HepG2 (cell line): ENCODE data around the gene CCDC142. TPM values are rescaled to one million over a fixed set of nuclear protein-coding genes. Genes with fewer than 3 reads are reported as not detected.

Experiments
- ATF3 ChIP-seq: sonication (generic); formaldehyde crosslinking; IDR thresholded peaks from 2 replicates; pipeline ENCODE4 v1.4.0; 2020; ENCODE audit warnings: missing genetic modification reagents
- CAMTA2 ChIP-seq: sonication (generic); formaldehyde crosslinking; IDR thresholded peaks from 2 replicates; pipeline ENCODE4 v1.4.0; 2020; ENCODE audit warnings: mild to moderate bottlenecking, missing genetic modification reagents, borderline replicate concordance
- EED ChIP-seq: sonication (generic); formaldehyde crosslinking; IDR thresholded peaks from 2 replicates; pipeline ENCODE4 v1.5.0; 2020; ENCODE audit warnings: mild to moderate bottlenecking, missing genetic modification reagents
- EP300 ChIP-seq, 3 experiments: sonication (generic) in 1 of 3; formaldehyde crosslinking in 1 of 3; IDR thresholded peaks; 2 replicates each; pipeline versions ENCODE4 v1.5.1 to v1.6.1; 2011 to 2020; ENCODE audit warnings: low read depth in 2 of 3, low read length in 2 of 3, borderline replicate concordance in 1 of 3, improper control_type of control experiment in 1 of 3, mild to moderate bottlenecking in 1 of 3, missing genetic modification reagents in 1 of 3, moderate library complexity in 1 of 3
- FOXA3 ChIP-seq: IDR thresholded peaks from 2 replicates; pipeline ENCODE4 v1.6.1; 2016; ENCODE audit warnings: missing genetic modification reagents, missing compliant biosample characterization
- GZF1 ChIP-seq: sonication (generic); formaldehyde crosslinking; IDR thresholded peaks from 2 replicates; pipeline ENCODE4 v1.5.1; 2020; ENCODE audit warnings: mild to moderate bottlenecking, missing genetic modification reagents
- HMG20B ChIP-seq: conservative IDR thresholded peaks from 2 replicates; pipeline ENCODE4 v1.6.1; 2016; ENCODE audit warnings: missing genetic modification reagents, missing compliant biosample characterization
- MLLT10 ChIP-seq: sonication (generic); formaldehyde crosslinking; IDR thresholded peaks from 2 replicates; pipeline ENCODE4 v1.4.0; 2020; ENCODE audit warnings: missing genetic modification reagents
- MYC ChIP-seq: sonication (generic); formaldehyde crosslinking; IDR thresholded peaks from 2 replicates; pipeline ENCODE4 v1.9.0; 2021; ENCODE audit warnings: missing genetic modification reagents, borderline replicate concordance
- MZF1 ChIP-seq: sonication (generic); formaldehyde crosslinking; IDR thresholded peaks from 2 replicates; pipeline ENCODE4 v1.8.1; 2023; ENCODE audit warnings: mild to moderate bottlenecking, missing genetic modification reagents, borderline replicate concordance
- PLSCR1 ChIP-seq: sonication (generic); formaldehyde crosslinking; IDR thresholded peaks from 2 replicates; pipeline ENCODE4 v1.5.0; 2020; ENCODE audit warnings: missing genetic modification reagents, mild to moderate bottlenecking, borderline replicate concordance
- POLR2A ChIP-seq, 2 experiments: IDR thresholded peaks; 2 replicates each; pipeline ENCODE4 v1.6.1; 2011; ENCODE audit warnings: low read depth in 2 of 2, low read length in 2 of 2, mild to moderate bottlenecking in 1 of 2, moderate library complexity in 1 of 2; ENCODE audit not compliant: insufficient read depth in 1 of 2
- PRDM4 ChIP-seq: sonication (generic); formaldehyde crosslinking; IDR thresholded peaks from 2 replicates; pipeline ENCODE4 v1.9.0; 2021; ENCODE audit warnings: missing genetic modification reagents, borderline replicate concordance
- RARA ChIP-seq: IDR thresholded peaks from 2 replicates; pipeline ENCODE4 v1.6.1; 2016; ENCODE audit warnings: missing genetic modification reagents, missing compliant biosample characterization
- SMYD3 ChIP-seq: sonication (generic); formaldehyde crosslinking; IDR thresholded peaks from 2 replicates; pipeline ENCODE4 v1.8.1; 2023; ENCODE audit warnings: mild to moderate bottlenecking, missing genetic modification reagents
- TERF1 ChIP-seq: sonication (generic); formaldehyde crosslinking; IDR thresholded peaks from 2 replicates; pipeline ENCODE4 v1.8.0; 2022; ENCODE audit warnings: mild to moderate bottlenecking, missing genetic modification reagents, moderate library complexity
- USF2 ChIP-seq, 2 experiments: sonication (generic) in 1 of 2; formaldehyde crosslinking in 1 of 2; IDR thresholded peaks; 2 replicates each; pipeline versions ENCODE4 v1.5.1 to v1.6.1; 2011 to 2020; ENCODE audit warnings: borderline replicate concordance in 1 of 2, low read depth in 1 of 2, low read length in 1 of 2, mild to moderate bottlenecking in 1 of 2, missing genetic modification reagents in 1 of 2, moderate library complexity in 1 of 2
- XBP1 ChIP-seq: sonication (generic); formaldehyde crosslinking; IDR thresholded peaks from 2 replicates; pipeline ENCODE4 v1.5.0; 2020; ENCODE audit warnings: missing genetic modification reagents
- YEATS2 ChIP-seq: sonication (generic); formaldehyde crosslinking; IDR thresholded peaks from 2 replicates; pipeline ENCODE4 v1.4.0; 2020; ENCODE audit warnings: missing genetic modification reagents, borderline replicate concordance
- ZNF317 ChIP-seq: sonication (generic); formaldehyde crosslinking; IDR thresholded peaks from 2 replicates; pipeline ENCODE4 v1.5.0; 2020; ENCODE audit warnings: mild to moderate bottlenecking, missing genetic modification reagents
- ZNF432 ChIP-seq: sonication (generic); formaldehyde crosslinking; IDR thresholded peaks from 2 replicates; pipeline ENCODE4 v1.5.0; 2020; ENCODE audit warnings: missing genetic modification reagents, mild to moderate bottlenecking, borderline replicate concordance
- ZNF451 ChIP-seq: sonication (generic); formaldehyde crosslinking; IDR thresholded peaks from 2 replicates; pipeline ENCODE4 v1.5.0; 2020; ENCODE audit warnings: mild to moderate bottlenecking, missing genetic modification reagents
- ZNF460 ChIP-seq: sonication (generic); formaldehyde crosslinking; IDR thresholded peaks from 2 replicates; pipeline ENCODE4 v1.5.1; 2020; ENCODE audit warnings: missing genetic modification reagents, mild to moderate bottlenecking, borderline replicate concordance
- ZNF839 ChIP-seq: sonication (generic); formaldehyde crosslinking; IDR thresholded peaks from 2 replicates; pipeline ENCODE4 v1.4.0; 2020; ENCODE audit warnings: missing genetic modification reagents, mild to moderate bottlenecking, borderline replicate concordance
- polyA plus RNA-seq, 8 experiments: library from polyadenylated mRNA; depleted of rRNA in 3 of 8; stranded (reverse) in 7 of 8; unstranded in 1 of 8; fragments of >200 nt; fragmentation: Illumina TruSeq in 4 of 8; extraction: Trizol in 4 of 8; gene quantifications; 2 replicates each; pipeline versions ENCODE4 v1.2.1 to v1.2.3, GENCODE V29; 2011 to 2016; ENCODE audit warnings: low read depth in 4 of 8, missing spikeins in 1 of 8, mixed read lengths in 1 of 8; ENCODE audit not compliant: insufficient read depth in 1 of 8
- total RNA-seq, 5 experiments: library from RNA; depleted of rRNA; stranded (reverse); fragments of >200 nt; fragmentation: Illumina TruSeq; extraction: Trizol; gene quantifications; 2 replicates each; pipeline ENCODE4 v1.2.3, GENCODE V29; 2016; ENCODE audit warnings: low read depth in 1 of 5

Gene CCDC142
- total and polyA plus RNA-seq, 2 of the 13 experiments (the other 11 are each of a cell fraction or from before 2014, with no cell fraction given) = 14.7 to 30.4 TPM

GRCh38 chr2:74486141-74486540 is 3.3 kb upstream of the CCDC142 start (continued):
- TF ChIP-seq EED (CRISPR knock-in tag) (no peak), ZNF432 (no peak), MLLT10 (CRISPR knock-in tag) (no peak), EP300 (IDR thresholded peaks at IDR 0.05; ENCODE audit: low read depth in 2 of 2, low read length in 2 of 2) (peak in 1 of 2 experiments; percentile 73; a peak in 1 of 4 replicates), EP300 (CRISPR knock-in tag; IDR thresholded peaks at IDR 0.05; ENCODE audit: borderline replicate concordance) (peak; percentile 41; the same call in 1 of the 2 replicates), YEATS2 (CRISPR knock-in tag) (no peak), ZNF317 (CRISPR knock-in tag) (no peak), TERF1 (CRISPR knock-in tag) (no peak), ATF3 (CRISPR knock-in tag) (no peak), ZNF839 (no peak), FOXA3 (peak; percentile 83), POLR2A (IDR thresholded peaks at IDR 0.05; ENCODE audit: insufficient read depth in 1 of 2, low read depth in 2 of 2, low read length in 2 of 2) (no peak), PLSCR1 (CRISPR knock-in tag) (no peak), CAMTA2 (CRISPR knock-in tag) (no peak), MYC (CRISPR knock-in tag) (no peak), HMG20B (no peak), GZF1 (no peak), ZNF460 (CRISPR knock-in tag) (no peak), PRDM4 (CRISPR knock-in tag) (no peak), RARA (CRISPR knock-in tag) (no peak), ZNF451 (no peak), SMYD3 (no peak), MZF1 (CRISPR knock-in tag) (no peak), XBP1 (no peak), USF2 (IDR thresholded peaks at IDR 0.05; ENCODE audit: low read depth, low read length) (no peak), USF2 (CRISPR knock-in tag; IDR thresholded peaks at IDR 0.05; ENCODE audit: borderline replicate concordance) (no peak)
